Thymus (tissue), 14 donors: Measurements from ENCODE around the gene CENPVL1. TPM values are rescaled to one million over a fixed set of nuclear protein-coding genes. Genes with fewer than 3 reads are reported as not detected.
A peak's percentile ranks its signal among the peaks of the same experiment; 100 is the strongest.
"Not testable (repeated sequence)": the region's sequence is repeated elsewhere in the genome, so short reads cannot be mapped to it uniquely, and the experiment has no call there.

Source experiments
- DNase-seq, 9 donors: peaks; one replicate each; pipeline ENCODE4 v3.0.0-alpha.2; 2013; ENCODE audit warnings: low spot score in 9 of 9, low read depth in 6 of 9, missing footprints in 1 of 9
- H3K27ac ChIP-seq, 2 donors: one replicate each; pipeline ENCODE4 v1.5.1; 2013; ENCODE audit warnings: control low read depth in 1 of 2, low read depth in 1 of 2, low read length in 1 of 2, mild to moderate bottlenecking in 1 of 2, moderate library complexity in 1 of 2
- H3K27me3 ChIP-seq, 2 donors: one replicate each; pipeline ENCODE4 v1.5.1; 2013; ENCODE audit warnings: low read length in 1 of 2; ENCODE audit not compliant: control insufficient read depth in 2 of 2, insufficient read depth in 1 of 2
- H3K36me3 ChIP-seq, 2 donors: one replicate each; pipeline ENCODE4 v1.5.1; 2013; ENCODE audit warnings: low read length in 1 of 2, mild to moderate bottlenecking in 1 of 2, moderate library complexity in 1 of 2; ENCODE audit not compliant: control insufficient read depth in 2 of 2, insufficient read depth in 2 of 2
- H3K4me1 ChIP-seq, 2 donors: one replicate each; pipeline ENCODE4 v1.5.1; 2013; ENCODE audit warnings: low read length in 2 of 2; ENCODE audit not compliant: control insufficient read depth in 2 of 2, insufficient read depth in 2 of 2
- H3K4me3 ChIP-seq, 2 donors: one replicate each; pipeline ENCODE4 v1.5.1; 2013; ENCODE audit warnings: low read length in 2 of 2, control low read depth in 1 of 2, mild to moderate bottlenecking in 1 of 2
- H3K9me3 ChIP-seq, 2 donors: one replicate each; pipeline ENCODE4 v1.5.1; 2013; ENCODE audit warnings: low read length in 1 of 2, mild to moderate bottlenecking in 1 of 2; ENCODE audit not compliant: control insufficient read depth in 2 of 2, insufficient read depth in 1 of 2
- WGBS: extraction: QIAGEN DNeasy Blood & Tissue Kit; methylation state at CpG from one replicate; pipeline ENCODE4 v1.1.7; 2013; 5-methylcytosine and 5-hydroxymethylcytosine counted together
- long read RNA-seq, 10 donors: transcript quantifications; one replicate each; lab custom pipeline, GENCODE V29; 2026
- polyA plus RNA-seq: library from polyadenylated mRNA; stranded (reverse); fragments of 200-250 nt; gene quantifications from one replicate; pipeline ENCODE4 v1.2.3, GENCODE V29; 2013
- total RNA-seq: library from RNA; stranded (reverse); fragments of 120-200 nt; gene quantifications from one replicate; pipeline ENCODE4 v1.2.4, GENCODE V29; 2013
- donor health status: healthy.

CENPVL1 gene
- total RNA-seq = 0.24 TPM
- polyA plus RNA-seq = 0.41 TPM
- long read RNA-seq, donor 1 = 0 reads
- long read RNA-seq, donor 2 = 0 reads
- long read RNA-seq, donor 3, partial matches to known transcripts = 0 of 1 reads
- long read RNA-seq, donor 3, other reads (novel, unspliced or antisense) = 0 of 1 reads
- long read RNA-seq, donor 4, partial matches to known transcripts = 0 of 1 reads
- long read RNA-seq, donor 4, other reads (novel, unspliced or antisense) = 0 of 1 reads
- long read RNA-seq, donor 5 = 0 reads
- long read RNA-seq, donor 6 = 0 reads
- long read RNA-seq, donor 7 = 0 reads
- long read RNA-seq, donor 8 = 0 reads
- long read RNA-seq, donor 9 = 0 reads
- long read RNA-seq, donor 10 = 0 reads

DNA sequence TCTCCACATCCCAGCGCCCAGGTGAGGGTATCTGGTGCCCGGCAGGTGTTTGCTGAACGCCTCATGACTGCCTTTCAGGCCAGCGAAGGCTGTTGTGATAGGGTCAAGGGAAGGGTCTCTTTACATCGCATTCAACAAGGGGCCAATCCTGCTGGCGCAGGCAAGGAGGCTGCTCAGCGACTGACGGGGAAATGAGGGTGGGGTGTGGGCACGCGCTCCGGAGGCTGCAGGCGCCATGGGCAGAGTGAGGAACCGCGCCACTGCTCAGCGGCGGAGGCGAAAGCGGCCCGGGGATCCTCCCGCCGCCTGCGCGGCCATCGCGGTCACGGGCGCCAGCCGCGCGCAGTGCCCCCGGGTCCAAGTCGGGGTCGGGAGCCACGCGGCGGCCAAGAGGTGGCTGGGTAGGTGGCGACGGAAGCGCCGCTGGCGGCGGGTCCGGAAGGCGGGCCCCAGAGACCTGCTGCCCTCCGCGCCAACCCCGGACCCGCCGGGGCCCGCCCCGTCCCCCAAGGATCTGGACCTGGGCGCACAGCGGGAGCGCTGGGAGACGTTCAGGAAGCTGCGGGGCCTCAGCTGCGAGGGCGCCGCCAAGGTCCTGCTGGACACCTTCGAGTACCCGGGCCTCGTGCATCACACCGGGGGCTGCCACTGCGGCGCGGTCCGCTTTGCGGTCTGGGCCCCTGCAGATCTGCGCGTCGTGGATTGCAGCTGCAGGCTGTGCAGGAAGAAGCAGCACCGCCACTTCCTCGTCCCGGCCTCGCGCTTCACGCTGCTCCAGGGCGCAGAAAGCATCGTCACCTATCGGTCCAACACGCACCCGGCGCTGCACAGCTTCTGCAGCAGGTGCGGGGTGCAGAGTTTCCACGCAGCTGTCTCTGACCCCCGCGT lies at the start of gene CENPVL1:
CENPVL1 (plus strand) TSS at position 236 of the 888 bp plus-strand sequence; CDS start at position 236, 0 bp downstream.
- not testable (repeated sequence) for H3K9me3 ChIP-seq, H3K4me1 ChIP-seq, DNase-seq, H3K27me3 ChIP-seq, H3K27ac ChIP-seq, H3K36me3 ChIP-seq, H3K4me3 ChIP-seq
- no CpG with 5 or more reads among the region's 87 CpGs for WGBS

DNA sequence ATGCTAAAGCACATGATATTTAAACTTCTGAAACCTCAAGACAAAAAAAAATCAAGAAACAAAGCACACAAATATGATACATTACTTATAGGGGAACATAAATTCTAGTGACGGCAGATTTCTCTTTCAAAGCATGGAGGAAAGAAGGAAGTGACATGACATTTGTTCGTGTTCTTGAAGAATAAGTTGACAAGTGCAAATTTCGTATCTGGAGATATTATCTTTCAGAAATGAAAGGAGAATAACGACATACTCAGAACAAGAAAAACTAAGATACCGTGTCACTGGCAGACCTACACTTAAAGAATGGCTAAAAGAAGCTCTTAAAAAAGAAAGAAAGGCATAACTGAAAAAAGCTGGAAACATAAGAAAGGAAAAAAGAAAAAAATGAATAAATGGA lies 44.3 kb upstream of the CENPVL1 start:
- 5% methylated on average over 5 of the region's 5 CpGs for WGBS
- no peak overlapping the region for H3K4me3 ChIP-seq
- no peaks in the 10 kb centered on the region for H3K4me1 ChIP-seq
- H3K9me3 ChIP-seq = no peaks in the 10 kb centered on the region
- no peaks in the 10 kb centered on the region for H3K36me3 ChIP-seq
- H3K27ac ChIP-seq = peak overlapping the region in 1 of 2 donors; percentile 61
- H3K27me3 ChIP-seq = no peaks in the 10 kb centered on the region
- DNase-seq = peak in 4 of 9 donors; percentile 15 to 58 (median 24)

DNA sequence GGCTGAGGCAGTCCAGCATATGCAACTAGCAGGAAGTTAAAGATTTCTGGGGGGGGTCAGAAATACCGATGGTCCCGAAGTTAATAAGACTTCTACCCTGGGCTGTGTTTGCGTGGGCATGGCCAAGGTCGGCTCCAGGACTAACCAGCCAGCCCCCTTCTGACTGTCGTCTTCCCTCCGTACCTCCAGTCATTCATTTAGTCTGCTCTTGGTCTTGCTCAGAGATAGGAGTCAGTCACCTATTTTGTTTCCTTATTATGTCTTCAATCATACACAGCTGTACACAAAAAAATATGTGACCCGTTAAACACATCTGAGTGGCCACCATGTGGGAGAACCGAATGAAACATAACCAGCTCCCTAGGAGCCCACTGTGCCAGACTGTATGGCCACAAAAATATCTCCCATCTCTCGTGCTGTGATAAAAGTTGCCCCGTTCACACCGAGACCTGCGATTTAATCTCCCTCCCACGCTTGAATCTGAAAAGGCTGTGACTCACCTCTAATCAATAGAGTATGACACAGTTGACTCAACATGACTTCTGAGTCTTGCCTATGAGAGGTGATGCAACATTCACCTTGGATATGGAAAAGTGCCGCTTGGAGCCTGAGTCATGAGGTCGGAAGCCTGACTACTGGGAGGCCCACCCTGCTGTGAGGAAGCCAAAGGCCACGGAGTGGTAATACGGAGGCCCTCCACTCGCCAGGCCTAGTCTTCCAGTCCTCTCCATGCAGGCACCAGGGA lies 30.5 kb upstream of the CENPVL1 start:
- H3K36me3 ChIP-seq, H3K27ac ChIP-seq, DNase-seq, H3K4me3 ChIP-seq, H3K9me3 ChIP-seq, H3K27me3 ChIP-seq, H3K4me1 ChIP-seq: not testable (repeated sequence)
- no CpG with 5 or more reads among the region's 18 CpGs for WGBS

DNA sequence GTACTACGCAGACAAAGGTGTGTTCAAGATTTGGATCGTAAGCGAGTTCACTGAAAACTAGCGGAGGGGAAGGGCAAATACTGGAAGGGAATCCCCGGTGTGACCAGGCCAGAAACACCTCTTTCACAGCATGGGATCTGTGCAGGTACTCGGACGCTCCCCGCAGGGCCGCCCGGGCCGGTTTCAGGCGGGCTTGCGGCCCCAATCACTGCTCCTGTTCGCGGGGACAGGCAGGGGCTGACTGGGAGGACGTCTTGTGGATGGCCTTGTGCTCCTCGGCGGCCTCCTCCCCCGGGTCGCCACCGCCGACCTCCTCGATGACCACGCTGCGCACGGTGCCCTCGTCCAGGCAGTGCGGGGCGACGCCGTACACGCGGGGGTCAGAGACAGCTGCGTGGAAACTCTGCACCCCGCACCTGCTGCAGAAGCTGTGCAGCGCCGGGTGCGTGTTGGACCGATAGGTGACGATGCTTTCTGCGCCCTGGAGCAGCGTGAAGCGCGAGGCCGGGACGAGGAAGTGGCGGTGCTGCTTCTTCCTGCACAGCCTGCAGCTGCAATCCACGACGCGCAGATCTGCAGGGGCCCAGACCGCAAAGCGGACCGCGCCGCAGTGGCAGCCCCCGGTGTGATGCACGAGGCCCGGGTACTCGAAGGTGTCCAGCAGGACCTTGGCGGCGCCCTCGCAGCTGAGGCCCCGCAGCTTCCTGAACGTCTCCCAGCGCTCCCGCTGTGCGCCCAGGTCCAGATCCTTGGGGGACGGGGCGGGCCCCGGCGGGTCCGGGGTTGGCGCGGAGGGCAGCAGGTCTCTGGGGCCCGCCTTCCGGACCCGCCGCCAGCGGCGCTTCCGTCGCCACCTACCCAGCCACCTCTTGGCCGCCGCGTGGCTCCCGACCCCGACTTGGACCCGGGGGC lies 28.2 kb upstream of the CENPVL1 start:
- not testable (repeated sequence) for H3K27ac ChIP-seq, H3K27me3 ChIP-seq, H3K4me1 ChIP-seq, H3K36me3 ChIP-seq, DNase-seq, H3K9me3 ChIP-seq, H3K4me3 ChIP-seq
- no CpG with 5 or more reads among the region's 88 CpGs for WGBS

DNA sequence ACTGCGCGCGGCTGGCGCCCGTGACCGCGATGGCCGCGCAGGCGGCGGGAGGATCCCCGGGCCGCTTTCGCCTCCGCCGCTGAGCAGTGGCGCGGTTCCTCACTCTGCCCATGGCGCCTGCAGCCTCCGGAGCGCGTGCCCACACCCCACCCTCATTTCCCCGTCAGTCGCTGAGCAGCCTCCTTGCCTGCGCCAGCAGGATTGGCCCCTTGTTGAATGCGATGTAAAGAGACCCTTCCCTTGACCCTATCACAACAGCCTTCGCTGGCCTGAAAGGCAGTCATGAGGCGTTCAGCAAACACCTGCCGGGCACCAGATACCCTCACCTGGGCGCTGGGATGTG lies 27.6 kb upstream of the CENPVL1 start, which contains the start of gene CENPVL2:
CENPVL2 (minus strand) TSS at position 112 of the 343 bp plus-strand sequence; CDS start at position 112, 0 bp downstream.
- not testable (repeated sequence) for H3K4me1 ChIP-seq, DNase-seq, H3K4me3 ChIP-seq, H3K9me3 ChIP-seq, H3K27me3 ChIP-seq, H3K36me3 ChIP-seq, H3K27ac ChIP-seq
- WGBS = no CpG with 5 or more reads among the region's 30 CpGs

DNA sequence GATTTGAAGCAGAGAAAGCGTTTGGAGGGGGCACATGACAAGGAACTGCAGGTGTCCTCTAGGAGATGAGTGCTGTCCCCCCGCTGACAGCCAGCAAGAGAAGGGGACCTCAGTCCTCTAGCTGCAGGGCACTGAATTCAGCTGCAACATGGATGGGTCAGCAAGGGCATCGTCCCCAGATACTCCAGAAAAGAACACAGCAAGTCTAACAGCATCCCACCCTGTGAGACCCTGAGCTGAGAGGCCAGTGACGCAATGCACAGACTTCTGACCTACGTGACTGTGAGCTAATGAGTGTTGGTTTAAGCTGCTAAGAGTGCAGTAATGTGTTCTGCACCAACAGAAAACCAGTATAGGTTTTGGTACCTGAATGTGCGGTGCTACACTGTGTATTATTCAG lies 16.1 kb upstream of the CENPVL1 start:
- Histone ChIP-seq H3K4me1 (no peaks in the 10 kb centered on the region), H3K27ac (no peak overlapping the region), H3K4me3 (no peak overlapping the region), H3K36me3 (no peaks in the 10 kb centered on the region), H3K9me3 (no peaks in the 10 kb centered on the region), H3K27me3 (no peaks in the 10 kb centered on the region)
- no peak for DNase-seq
- WGBS = 92% methylated on average over 6 of the region's 6 CpGs

DNA sequence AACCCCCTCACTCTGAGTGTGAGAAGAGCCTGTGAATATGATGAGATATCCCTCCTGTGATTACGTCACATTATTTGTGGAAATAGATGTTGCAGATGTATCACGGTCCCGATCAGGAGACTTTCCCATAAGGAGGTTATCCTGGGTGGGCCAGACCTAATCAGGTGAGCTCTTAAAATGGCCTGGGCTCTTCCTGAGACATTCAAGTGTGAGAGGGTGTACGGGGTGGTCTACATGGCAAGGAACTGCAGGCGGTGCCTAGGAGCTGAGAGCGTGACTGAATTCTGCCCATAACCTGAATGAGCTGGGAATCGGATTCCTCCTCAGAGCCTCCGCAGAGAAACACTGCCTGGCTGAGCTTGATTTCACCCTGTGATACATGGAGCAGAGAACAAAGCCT lies 12.9 kb upstream of the CENPVL1 start:
- DNase-seq = no peak
- H3K9me3 ChIP-seq = no peaks in the 10 kb centered on the region
- H3K36me3 ChIP-seq = no peaks in the 10 kb centered on the region
- H3K4me1 ChIP-seq = no peaks in the 10 kb centered on the region
- no peak overlapping the region for H3K27ac ChIP-seq
- no peak overlapping the region for H3K4me3 ChIP-seq
- WGBS = 97% methylated on average over 8 of the region's 8 CpGs
- no peaks in the 10 kb centered on the region for H3K27me3 ChIP-seq

DNA sequence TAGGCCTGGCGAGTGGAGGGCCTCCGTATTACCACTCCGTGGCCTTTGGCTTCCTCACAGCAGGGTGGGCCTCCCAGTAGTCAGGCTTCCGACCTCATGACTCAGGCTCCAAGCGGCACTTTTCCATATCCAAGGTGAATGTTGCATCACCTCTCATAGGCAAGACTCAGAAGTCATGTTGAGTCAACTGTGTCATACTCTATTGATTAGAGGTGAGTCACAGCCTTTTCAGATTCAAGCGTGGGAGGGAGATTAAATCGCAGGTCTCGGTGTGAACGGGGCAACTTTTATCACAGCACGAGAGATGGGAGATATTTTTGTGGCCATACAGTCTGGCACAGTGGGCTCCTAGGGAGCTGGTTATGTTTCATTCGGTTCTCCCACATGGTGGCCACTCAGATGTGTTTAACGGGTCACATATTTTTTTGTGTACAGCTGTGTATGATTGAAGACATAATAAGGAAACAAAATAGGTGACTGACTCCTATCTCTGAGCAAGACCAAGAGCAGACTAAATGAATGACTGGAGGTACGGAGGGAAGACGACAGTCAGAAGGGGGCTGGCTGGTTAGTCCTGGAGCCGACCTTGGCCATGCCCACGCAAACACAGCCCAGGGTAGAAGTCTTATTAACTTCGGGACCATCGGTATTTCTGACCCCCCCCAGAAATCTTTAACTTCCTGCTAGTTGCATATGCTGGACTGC lies 2.8 kb downstream of the CENPVL1 start:
- H3K27ac ChIP-seq, H3K9me3 ChIP-seq, H3K27me3 ChIP-seq, H3K36me3 ChIP-seq, H3K4me3 ChIP-seq, H3K4me1 ChIP-seq, DNase-seq: not testable (repeated sequence)
- WGBS = no CpG with 5 or more reads among the region's 18 CpGs
